Measurements from ENCODE around the gene C15orf39. TPM values are rescaled to one million over a fixed set of nuclear protein-coding genes. Genes with fewer than 3 reads are reported as not detected.

Gene C15orf39
- total RNA-seq, 1 experiment from 2014 or later, result 45.6 TPM

DNA sequence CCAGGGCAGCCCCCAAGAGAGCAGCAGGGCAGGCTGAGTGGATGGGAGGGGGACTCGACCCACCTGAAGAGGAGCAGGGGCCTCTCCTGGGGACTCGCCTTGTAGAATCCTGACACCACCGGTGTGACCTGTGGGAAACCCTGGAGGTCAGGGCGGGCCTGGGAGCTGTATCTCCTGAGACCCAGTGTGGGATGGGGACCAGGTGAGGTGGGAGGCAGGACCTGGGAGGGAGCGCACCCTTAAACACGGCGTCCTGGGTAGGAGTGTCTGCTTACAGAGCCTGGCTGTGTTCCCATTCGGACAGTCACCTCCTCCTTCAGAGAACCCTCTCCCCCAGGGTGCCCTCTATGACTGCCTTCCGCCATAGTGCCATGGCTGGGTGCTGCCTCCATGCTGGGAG, 27.1 kb downstream of the C15orf39 start:
- Histone ChIP-seq H3K4me2 (ENCODE audit: insufficient read depth, insufficient read length, low read length) (no peak overlapping the region), H2BK5ac (ENCODE audit: insufficient read length, low read length) (no peak overlapping the region), H4K91ac (ENCODE audit: insufficient read length, low read depth, low read length) (no peak overlapping the region), H3K4me1 (ENCODE audit: insufficient read depth, low read length) (no peaks in the 10 kb centered on the region; the same call in 1 of the 2 replicates), H2AK5ac (ENCODE audit: insufficient read length, low read length) (no peak overlapping the region), H3K27me3 (ENCODE audit: insufficient read depth, low read length) (no peaks in the 10 kb centered on the region; the same call in 1 of the 2 replicates), H4K5ac (ENCODE audit: insufficient read length, low read depth, low read length) (no peak overlapping the region), H4K20me1 (ENCODE audit: control insufficient read depth, insufficient read depth, insufficient read length) (no peaks in the 10 kb centered on the region), H3K79me1 (ENCODE audit: insufficient read depth, low read depth, low read length, poor library complexity, severe bottlenecking) (no peaks in the 10 kb centered on the region), H3K14ac (ENCODE audit: insufficient read depth, low read length) (no peak overlapping the region), H3K27ac (ENCODE audit: insufficient read length, low read depth, low read length) (no peak overlapping the region), H3K4ac (ENCODE audit: low read depth, low read length) (no peak overlapping the region), H3T11ph (ENCODE audit: low read length) (no peak overlapping the region), H3K9me3 (ENCODE audit: control insufficient read depth, low read depth, low read length) (no peaks in the 10 kb centered on the region), H3K18ac (ENCODE audit: insufficient read length, low read depth, low read length) (no peak overlapping the region), H2BK15ac (ENCODE audit: low read depth, low read length) (no peak overlapping the region), H2BK12ac (ENCODE audit: insufficient read length, low read depth, low read length) (no peak overlapping the region), H3K79me2 (ENCODE audit: insufficient read depth, low read length) (no peaks in the 10 kb centered on the region), H3K9ac (ENCODE audit: extremely low read depth, insufficient read length, low read length) (no peak overlapping the region), H3K23me2 (ENCODE audit: insufficient read length, low read depth, low read length, poor library complexity, severe bottlenecking) (no peaks in the 10 kb centered on the region), H3K56ac (ENCODE audit: insufficient read length, low read depth, low read length) (no peak overlapping the region), H4K8ac (replicated peaks; ENCODE audit: insufficient read length, low read depth, low read length) (no peak overlapping the region), H2AFZ (ENCODE audit: low read length) (no peak overlapping the region), H2BK20ac (ENCODE audit: low read depth, low read length, poor library complexity, severe bottlenecking) (no peak overlapping the region), H2BK120ac (ENCODE audit: low read depth, low read length, poor library complexity, severe bottlenecking) (no peak overlapping the region), H3K23ac (ENCODE audit: insufficient read length, low read depth, low read length) (no peak overlapping the region)
- H3K9me3 Mint-ChIP-seq, result no peaks in the 10 kb centered on the region
- no CpG with 5 or more reads among the region's 9 CpGs for WGBS (ENCODE audit: extremely low coverage, insufficient read length, low lambda C conversion rate)
- TF ChIP-seq, protein P1, sequence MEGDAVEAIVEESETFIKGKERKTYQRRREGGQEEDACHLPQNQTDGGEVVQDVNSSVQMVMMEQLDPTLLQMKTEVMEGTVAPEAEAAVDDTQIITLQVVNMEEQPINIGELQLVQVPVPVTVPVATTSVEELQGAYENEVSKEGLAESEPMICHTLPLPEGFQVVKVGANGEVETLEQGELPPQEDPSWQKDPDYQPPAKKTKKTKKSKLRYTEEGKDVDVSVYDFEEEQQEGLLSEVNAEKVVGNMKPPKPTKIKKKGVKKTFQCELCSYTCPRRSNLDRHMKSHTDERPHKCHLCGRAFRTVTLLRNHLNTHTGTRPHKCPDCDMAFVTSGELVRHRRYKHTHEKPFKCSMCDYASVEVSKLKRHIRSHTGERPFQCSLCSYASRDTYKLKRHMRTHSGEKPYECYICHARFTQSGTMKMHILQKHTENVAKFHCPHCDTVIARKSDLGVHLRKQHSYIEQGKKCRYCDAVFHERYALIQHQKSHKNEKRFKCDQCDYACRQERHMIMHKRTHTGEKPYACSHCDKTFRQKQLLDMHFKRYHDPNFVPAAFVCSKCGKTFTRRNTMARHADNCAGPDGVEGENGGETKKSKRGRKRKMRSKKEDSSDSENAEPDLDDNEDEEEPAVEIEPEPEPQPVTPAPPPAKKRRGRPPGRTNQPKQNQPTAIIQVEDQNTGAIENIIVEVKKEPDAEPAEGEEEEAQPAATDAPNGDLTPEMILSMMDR (conservative IDR thresholded peaks at IDR 0.05), result no peak
- H3K27ac Mint-ChIP-seq, result no peak overlapping the region
- H3K36me3 Mint-ChIP-seq (ENCODE audit: insufficient read depth in 1 of 3, low read depth in 3 of 3), result peaks cover 0 to 2% (median 0%) of the 10 kb centered on the region in 3 experiments; a peak in 2 of 7 replicates
- peaks cover 58% of the 10 kb centered on the region for H3K27me3 Mint-ChIP-seq (ENCODE audit: low read depth)
- DNase-seq, result no peak
- peaks cover 9 to 10% of the 10 kb centered on the region in 2 experiments for H3K4me1 Mint-ChIP-seq
- no peak overlapping the region for H3K4me3 Mint-ChIP-seq
